ENCODE data around the gene ATF5.
"Not testable (repeated sequence)": the region's sequence is repeated elsewhere in the genome, so short reads cannot be mapped to it uniquely, and the experiment has no call there.

Gene ATF5

DNA sequence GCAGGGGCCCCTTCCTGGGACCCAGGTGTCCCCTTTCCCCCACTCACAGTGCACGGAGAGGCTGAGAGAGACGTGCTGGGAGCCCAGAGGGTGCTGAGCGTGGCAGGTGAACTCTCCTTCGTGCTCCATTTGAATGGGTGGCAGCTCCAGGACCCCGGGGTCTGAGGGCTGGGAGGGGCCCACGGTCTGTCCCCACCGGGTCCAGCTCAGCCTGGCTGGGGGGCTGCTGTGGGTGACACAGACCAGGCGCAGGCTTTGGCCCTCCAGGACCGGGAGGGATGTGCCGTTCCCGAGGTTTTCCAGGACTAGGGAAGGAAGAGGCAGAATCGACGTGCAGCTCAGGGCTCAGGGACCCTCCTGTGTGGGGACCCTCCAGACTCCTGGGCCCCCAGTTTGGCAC, 29.6 kb downstream of the ATF5 start:
- in situ Hi-C loops (cut with HindIII; ENCODE audit: low pct_ligation_motif_present, low pct_unique_long_range_greater_than_20kb, low sequenced_read_pairs), result not testable (repeated sequence)

DNA sequence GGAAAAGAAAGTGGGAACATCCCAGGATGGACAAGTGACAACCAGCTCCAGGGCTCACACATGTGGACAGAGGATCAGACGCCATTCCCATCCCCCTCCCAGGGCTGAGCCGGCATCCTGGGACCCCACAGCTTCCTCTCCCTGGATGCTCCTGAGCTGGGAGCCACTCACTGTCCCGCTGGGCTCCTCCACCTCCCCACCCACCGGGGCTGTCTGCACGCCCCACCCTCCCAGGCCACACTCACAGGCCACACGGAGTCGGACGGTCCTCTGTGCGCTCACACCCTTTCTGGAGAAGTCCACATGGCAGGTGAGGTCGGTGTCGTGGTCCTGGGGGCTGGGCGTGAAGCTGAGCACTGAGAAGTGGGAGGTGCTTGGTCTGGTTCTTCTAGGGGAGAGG, 30.9 kb downstream of the ATF5 start:
- in situ Hi-C loops (cut with HindIII; ENCODE audit: low pct_ligation_motif_present, low pct_unique_long_range_greater_than_20kb, low sequenced_read_pairs); DNase-seq: not testable (repeated sequence)

More for the DNA sequence above, 29.6 kb downstream of the ATF5 start:
- not testable (repeated sequence) for DNase-seq

DNA sequence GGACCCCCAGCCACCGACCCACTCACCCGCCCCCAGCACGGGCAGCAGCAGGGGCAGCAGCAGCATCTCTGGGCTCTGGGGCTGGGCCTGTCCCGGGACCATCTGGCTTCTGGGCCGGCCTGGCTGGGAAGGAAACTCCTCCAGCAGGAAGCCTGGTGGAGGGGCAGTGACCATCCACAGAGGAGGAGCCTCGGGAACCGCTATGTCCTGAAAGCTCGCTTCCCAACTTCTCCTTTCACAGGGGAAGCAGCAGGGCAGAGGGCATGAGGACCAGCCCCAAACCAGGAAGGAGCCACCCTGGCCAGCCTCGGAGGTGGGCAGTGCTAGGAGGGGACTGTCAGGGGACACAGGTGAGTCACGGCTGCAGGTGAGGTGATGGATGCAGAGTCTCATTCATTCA, 32.0 kb downstream of the ATF5 start, which contains the start of gene SIGLEC11:
SIGLEC11 (minus strand) TSS at position 193 of the 400 bp plus-strand sequence; CDS start at position 102, 91 bp downstream.
- in situ Hi-C loops (cut with HindIII; ENCODE audit: low pct_ligation_motif_present, low pct_unique_long_range_greater_than_20kb, low sequenced_read_pairs); DNase-seq: not testable (repeated sequence)

DNA sequence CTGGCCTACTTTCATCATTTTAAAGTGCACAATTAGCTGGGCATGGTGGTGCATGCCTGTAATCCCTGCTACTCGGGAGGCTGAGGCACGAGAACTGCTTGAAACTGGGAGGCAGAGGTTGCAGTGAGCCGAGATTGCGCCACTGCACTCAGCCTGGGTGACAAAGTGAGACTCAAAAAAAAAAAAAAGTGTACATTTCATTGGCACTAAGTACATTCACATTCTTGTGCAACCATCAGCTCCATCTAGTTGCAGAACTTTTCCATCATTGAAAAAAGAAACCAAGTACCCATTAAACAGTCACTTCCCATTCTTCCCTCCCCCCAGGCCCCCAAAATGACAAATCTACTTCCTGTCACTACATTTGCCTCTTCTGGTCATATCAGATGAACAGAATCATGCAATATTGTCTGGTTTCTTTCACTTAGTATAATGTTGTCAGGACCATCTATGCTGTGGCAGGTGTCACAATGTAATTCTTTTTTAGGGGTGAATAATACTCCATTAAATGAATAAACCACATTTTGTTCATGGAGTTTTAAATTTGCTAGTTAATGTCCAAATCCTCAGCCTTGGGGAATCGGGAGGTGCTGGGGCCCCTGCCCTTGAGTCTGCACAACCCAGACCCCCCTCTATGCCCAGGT, 39.4 kb downstream of the ATF5 start:
- DNase-seq, result no peak
- in situ Hi-C loops (cut with HindIII; ENCODE audit: low pct_ligation_motif_present, low pct_unique_long_range_greater_than_20kb, low sequenced_read_pairs), result no loop called here

DNA sequence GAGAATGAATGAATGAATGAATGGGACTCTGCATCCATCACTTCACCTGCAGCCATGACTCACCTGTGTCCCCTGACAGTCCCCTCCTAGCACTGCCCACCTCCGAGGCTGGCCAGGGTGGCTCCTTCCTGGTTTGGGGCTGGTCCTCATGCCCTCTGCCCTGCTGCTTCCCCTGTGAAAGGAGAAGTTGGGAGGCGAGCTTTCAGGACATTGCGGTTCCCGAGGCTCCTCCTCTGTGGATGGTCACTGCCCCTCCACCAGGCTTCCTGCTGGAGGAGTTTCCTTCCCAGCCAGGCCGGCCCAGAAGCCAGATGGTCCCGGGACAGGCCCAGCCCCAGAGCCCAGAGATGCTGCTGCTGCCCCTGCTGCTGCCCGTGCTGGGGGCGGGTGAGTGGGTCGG, 40.4 kb downstream of the ATF5 start:
- in situ Hi-C loops (cut with HindIII; ENCODE audit: low pct_ligation_motif_present, low pct_unique_long_range_greater_than_20kb, low sequenced_read_pairs); DNase-seq: not testable (repeated sequence)

DNA sequence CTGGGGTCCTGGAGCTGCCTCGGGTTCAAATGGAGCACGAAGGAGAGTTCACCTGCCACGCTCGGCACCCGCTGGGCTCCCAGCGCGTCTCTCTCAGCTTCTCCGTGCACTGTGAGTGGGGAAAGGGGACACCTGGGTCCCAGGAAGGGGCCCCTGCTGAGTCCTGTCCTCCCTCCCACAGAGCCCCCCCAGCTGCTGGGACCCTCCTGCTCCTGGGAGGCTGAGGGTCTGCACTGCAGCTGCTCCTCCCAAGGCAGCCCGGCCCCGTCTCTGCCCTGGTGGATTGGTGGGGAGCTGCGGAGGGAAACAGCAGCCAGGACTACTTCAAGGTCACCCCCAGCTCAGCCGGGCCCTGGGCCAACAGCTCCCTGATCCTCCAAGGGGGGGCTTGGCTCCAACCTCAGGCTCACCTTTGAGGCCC, 43.0 kb downstream of the ATF5 start:
- no peak for DNase-seq
- in situ Hi-C loops (cut with HindIII; ENCODE audit: low pct_ligation_motif_present, low pct_unique_long_range_greater_than_20kb, low sequenced_read_pairs), result no loop called here

DNA sequence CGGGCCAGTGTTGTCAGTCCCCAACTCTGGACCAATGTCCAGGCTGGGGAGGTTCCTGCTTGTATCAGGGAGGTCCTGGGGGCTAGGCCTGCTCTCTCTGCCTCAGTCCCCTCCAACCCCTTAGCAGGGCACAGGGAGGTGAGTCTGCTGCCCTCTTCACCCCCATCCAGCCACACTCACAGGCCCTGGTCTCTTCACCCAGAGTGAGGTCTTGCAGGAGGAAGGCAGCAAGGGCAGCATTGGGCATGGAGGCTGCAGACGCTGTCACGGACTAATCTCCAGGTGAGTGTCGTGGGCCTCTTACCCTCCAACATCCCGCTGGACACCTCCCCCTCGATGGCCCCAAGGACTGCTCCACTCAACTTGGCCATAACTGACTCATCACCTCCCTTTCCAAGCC, 43.8 kb downstream of the ATF5 start:
- no peak for DNase-seq
- in situ Hi-C loops (cut with HindIII; ENCODE audit: low pct_ligation_motif_present, low pct_unique_long_range_greater_than_20kb, low sequenced_read_pairs), result no loop called here

DNA sequence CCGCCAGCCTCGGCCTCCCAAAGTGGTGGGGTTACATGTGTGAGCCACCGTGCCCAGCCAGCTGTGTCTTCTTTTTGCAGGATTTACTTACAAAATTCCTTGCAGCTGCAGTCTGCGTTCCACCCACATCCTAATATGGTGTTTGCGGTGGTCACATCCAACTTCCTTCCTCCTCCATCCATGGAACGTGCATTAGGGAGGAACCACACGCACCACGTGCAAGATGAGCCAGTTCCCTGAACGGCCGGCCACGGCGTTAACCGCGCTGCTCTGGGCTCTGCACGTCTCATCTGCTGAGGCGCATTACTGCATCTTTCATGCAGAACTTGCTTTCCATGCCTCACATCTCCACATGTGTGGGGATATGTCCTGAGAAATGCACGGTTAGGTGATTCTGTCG, 45.0 kb downstream of the ATF5 start:
- in situ Hi-C loops (cut with HindIII; ENCODE audit: low pct_ligation_motif_present, low pct_unique_long_range_greater_than_20kb, low sequenced_read_pairs), result no loop called here
- no peak for DNase-seq

DNA sequence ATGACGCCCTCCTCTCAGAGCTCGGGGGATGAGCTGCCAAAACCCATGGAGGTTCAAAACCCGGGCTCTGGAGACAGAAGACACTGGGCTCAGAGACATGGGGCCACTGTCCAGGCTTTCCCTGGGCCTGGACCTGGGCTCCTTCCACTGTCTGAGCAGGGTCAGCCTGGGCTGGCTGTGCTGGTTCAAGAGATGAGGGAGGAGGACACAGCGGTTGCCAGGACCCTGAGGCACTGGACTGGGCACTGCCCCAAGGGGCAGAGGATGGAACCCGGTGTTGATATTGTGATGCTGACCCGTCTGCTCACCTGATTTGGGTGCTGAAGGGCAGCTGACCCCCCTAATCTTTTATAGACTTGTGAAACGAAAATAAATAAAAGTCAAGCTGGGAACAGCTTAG, 46.0 kb downstream of the ATF5 start:
- in situ Hi-C loops (cut with HindIII; ENCODE audit: low pct_ligation_motif_present, low pct_unique_long_range_greater_than_20kb, low sequenced_read_pairs), result no loop called here
- no peak for DNase-seq

DNA sequence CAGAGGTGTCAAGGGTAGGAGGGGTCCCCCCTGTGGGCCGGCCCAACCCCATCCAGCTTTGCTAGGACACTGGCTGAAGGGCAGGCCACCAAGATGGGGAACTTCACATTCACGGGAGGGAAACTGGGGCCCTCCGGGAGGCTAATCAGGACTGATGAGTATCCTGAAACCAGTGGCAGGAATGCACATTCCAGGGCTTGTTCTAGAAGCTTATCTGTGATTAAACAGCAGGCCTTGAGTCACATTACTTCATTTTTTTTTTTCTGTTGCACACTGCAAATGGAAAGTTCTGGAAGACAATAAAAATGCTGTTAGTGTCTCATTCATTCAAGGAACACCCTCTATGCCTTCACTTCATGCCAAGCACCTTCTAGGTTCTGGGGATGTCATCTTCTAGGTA, 47.5 kb downstream of the ATF5 start:
- in situ Hi-C loops (cut with HindIII; ENCODE audit: low pct_ligation_motif_present, low pct_unique_long_range_greater_than_20kb, low sequenced_read_pairs), result no loop called here
- no peak for DNase-seq

DNA sequence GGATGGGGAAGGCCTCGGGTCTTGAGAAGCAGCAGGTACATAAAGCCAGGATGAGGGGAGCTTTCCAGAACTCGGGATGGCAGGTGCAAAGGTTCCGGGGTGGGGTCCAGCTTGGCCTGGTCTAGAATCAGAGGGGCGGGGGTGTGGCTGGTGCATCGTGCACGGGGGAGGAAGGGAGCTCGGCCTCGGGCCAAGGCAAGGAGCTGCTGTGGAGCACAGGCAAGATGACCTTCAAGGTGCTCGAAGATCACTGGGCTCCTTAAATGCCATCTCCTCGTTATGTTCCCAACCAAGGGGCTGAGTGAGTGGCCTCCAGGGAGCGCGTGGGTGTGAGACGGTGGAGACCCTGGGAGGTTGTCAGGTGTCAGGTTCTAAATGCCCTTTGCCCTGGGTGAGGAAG, 48.1 kb downstream of the ATF5 start:
- in situ Hi-C loops (cut with HindIII; ENCODE audit: low pct_ligation_motif_present, low pct_unique_long_range_greater_than_20kb, low sequenced_read_pairs), result no loop called here
- DNase-seq, result no peak

DNA sequence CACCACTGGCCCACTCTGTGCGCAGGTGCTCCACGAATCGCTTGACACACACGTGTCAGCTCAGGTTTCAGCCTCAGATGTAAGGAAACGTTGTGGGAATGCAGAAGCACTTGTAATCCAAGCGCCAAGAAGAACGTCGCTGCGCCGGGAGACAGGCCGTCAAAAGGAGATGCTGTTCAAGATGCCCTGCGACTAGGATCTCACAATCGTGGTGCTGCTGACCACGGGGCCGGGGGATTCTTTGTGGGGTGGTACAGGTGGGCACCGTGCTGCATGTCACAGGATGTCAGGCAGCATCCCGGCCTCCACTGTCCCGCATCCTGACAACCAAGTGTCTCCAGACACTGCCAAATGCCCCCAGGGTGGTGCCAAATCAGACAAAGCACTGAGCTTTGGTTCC, 48.9 kb downstream of the ATF5 start:
- in situ Hi-C loops (cut with HindIII; ENCODE audit: low pct_ligation_motif_present, low pct_unique_long_range_greater_than_20kb, low sequenced_read_pairs), result no loop called here
- DNase-seq, result no peak

DNA sequence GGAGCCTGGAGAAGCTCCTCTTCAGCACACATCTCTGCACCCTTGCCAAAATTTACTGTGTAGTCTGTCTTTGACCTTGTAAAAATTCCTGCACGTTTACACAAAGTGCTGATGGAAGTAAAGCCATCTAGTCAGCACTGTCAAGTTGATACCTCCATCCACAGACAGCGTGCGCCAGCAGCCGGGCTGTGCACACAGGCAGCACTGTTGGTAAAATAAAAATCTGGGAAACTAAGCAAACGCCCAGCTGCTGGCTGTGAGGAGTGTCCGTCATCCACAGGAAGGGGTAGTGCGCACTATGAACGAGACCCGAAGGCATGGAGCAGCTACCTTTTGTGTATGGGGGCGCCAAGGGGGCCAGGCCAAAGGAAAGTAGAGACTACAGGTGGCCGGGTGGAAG, 49.3 kb downstream of the ATF5 start:
- no peak for DNase-seq
- in situ Hi-C loops (cut with HindIII; ENCODE audit: low pct_ligation_motif_present, low pct_unique_long_range_greater_than_20kb, low sequenced_read_pairs), result no loop called here

DNA sequence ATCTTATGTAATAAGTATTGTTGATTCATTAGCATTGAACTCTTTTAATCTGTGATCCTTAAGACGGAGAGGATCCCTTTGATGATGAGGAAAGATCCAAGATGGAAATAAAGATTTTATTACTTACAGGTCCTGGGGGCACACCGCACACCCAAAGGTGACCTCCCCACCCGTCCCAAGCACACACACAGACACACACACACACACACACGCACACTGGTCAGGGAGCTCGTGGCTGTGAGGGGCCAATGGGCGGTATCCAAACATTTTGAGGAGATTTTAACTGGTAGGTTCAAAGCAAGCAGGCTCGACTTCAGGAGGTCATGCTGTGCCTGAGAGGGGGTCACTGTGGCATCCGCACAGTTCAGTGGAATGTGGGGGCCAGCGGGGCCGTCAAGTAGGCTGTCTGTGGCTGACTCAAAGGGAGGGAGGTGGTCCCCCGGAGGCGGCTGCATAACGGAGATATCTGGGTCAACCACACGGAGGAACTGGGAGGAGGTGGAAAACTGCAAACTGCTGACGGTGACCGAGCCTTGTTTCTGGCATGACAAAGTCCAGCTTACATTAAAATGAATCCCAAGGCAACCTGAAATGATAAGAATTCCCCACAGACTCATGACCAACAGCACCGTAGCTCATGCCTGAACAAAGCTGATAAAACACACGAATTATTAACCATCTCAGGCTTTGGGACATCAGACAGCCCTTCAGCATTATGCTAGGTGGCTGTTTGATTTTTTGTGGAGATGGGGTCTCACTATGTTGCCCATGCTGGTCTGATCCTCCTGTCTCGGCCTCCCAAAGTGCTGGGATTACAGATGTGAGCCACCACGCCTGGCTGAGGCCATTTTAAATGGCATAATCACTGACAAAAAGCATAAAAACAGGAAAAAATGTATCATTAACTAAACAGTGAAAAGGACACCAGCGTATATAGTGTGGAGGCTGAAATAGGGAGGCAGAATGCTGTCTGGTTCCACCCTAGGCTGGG, 52.9 kb downstream of the ATF5 start:
- in situ Hi-C loops (cut with HindIII; ENCODE audit: low pct_ligation_motif_present, low pct_unique_long_range_greater_than_20kb, low sequenced_read_pairs), result no loop called here
- DNase-seq, result no peak
